ENCODE results near the gene U2AF1L4.
A peak's percentile ranks its signal among the peaks of the same experiment; 100 is the strongest.

U2AF1L4 gene

GRCh38 chr19:35745328-35746086 lies at the start of gene U2AF1L4, which contains the start of gene PSENEN:
Gene U2AF1L4 (minus strand): TSS chr19:35745418. CDS start chr19:35745391, 27 bp downstream.
Gene PSENEN (plus strand): TSS chr19:35745651. CDS start chr19:35745931, 280 bp downstream.
- DNase-seq: peak; percentile 99

DNA sequence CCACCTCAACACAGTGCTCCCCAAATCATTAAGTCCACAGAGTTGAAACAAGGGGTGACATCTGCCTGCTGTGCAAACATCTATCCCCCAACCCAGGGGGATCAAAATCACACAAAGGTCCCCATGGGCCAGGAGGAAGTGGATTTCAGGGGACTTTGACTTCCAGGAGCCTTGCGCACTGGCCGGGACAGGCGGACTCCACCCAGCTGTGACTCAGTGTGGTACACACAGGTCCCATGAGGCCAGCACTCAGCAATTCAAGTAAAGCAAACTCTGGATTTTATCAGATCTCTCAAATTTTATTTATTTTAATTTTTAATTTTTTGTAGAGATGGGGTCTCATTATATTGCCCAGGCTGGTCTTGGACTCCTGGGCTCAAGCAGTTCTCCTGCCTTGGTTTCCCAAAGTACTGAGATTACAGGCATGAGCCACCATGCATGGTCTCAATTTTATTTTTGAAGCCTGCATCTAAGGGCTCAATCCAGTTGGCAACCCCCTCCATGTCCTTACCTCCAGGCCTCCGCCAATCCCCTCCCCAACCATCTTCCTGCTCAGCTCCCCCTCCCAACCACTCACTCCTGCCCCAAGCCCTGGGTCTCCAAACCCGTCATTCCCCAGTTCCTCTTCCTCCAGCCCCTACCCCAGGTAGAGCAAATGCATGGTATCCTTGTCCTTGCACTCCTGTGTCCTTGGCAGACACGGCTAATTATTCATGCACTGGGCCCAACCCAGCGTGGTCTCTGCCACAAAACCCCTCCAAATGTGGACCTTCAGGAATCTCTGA lies 48.4 kb upstream of the U2AF1L4 start:
- no peak for DNase-seq

DNA sequence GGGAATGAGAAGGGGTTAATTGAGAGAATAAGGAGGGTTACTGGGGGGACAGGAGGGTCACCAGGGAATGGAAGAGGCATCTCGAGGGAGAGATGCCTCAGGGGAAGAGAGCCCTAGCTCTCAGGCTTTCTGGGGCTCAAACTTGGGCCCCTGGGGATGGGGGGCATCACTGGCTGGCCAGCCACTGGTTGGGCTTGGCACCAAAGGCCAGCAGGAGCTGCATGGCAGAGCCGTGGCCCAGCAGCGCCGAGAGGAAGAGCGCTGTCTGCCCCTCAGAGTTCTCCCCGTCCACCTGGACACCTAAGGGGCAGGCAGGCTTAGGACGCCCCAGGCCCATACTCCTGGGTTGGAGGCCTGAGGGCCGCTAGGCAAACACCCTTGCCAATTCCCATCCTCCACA lies 47.7 kb upstream of the U2AF1L4 start:
- no peak for DNase-seq

GRCh38 chr19:35792312-35792711 lies 47.1 kb upstream of the U2AF1L4 start:
- no peak for DNase-seq

GRCh38 chr19:35791814-35792279 lies 46.6 kb upstream of the U2AF1L4 start:
- DNase-seq: no peak

- no peak for DNase-seq
These were observed 46.0 kb upstream of the U2AF1L4 start for GRCh38 chr19:35790981-35791813.

GRCh38 chr19:35789978-35790944 lies 45.0 kb upstream of the U2AF1L4 start:
- no peak for DNase-seq

GRCh38 chr19:35789195-35789977 lies 44.2 kb upstream of the U2AF1L4 start:
- DNase-seq: no peak

GRCh38 chr19:35788205-35788960 lies 43.2 kb upstream of the U2AF1L4 start:
- no peak for DNase-seq

DNA sequence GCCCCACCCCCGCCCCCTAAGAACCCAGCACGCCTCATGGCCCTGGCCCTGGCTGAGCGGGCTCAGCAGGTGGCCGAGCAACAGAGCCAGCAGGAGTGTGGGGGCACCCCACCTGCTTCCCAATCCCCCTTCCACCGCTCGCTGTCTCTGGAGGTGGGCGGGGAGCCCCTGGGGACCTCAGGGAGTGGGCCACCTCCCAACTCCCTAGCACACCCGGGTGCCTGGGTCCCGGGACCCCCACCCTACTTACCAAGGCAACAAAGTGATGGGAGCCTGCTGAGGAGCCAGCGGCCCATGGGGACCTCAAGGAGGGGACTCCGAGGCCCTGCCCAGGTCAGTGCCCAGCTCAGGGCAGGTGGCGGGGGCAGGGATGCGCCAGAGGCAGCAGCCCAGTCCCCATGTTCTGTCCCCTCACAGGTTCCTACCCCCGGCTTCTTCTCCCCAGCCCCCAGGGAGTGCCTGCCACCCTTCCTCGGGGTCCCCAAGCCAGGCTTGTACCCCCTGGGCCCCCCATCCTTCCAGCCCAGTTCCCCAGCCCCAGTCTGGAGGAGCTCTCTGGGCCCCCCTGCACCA lies 42.1 kb upstream of the U2AF1L4 start:
- no peak for DNase-seq

- DNase-seq: no peak
These were observed 41.3 kb upstream of the U2AF1L4 start for GRCh38 chr19:35786299-35787160.

GRCh38 chr19:35785339-35785627 lies 40.1 kb upstream of the U2AF1L4 start:
- DNase-seq: no peak

DNA sequence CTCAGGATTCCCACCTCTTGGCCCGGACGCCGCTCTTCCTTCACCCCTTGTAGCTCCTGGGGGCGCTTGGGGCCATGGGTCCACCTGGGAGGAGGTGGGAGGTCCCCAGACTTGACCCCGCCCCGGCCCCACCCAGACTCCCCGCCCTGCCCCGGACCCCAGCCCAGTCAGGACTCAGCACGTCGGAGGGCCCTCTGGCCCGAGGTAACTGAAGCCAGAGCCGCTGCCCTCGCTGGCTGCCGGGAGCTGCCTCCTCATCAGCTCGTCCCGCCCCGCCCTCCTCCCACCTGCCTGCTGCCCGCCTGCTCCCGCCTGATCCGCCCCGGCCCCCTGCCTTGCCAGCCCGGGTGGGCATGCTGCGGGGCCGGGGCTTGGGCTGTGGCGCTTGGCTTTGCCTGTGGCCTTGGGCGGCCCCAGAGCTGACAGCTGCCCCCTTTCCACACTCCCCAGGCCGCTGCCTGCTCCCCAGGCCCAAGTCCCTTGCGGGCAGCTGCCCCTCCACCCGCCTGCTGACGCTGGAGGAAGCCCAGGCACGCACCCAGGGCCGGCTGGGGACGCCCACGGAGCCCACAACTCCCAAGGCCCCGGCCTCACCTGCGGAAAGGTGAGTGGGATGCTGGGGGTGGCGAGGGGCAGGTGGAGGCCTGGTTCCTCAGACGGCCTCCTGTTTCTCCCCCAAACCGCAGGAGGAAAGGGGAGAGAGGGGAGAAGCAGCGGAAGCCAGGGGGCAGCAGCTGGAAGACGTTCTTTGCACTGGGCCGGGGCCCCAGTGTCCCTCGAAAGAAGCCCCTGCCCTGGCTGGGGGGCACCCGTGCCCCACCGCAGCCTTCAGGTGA lies 39.5 kb upstream of the U2AF1L4 start:
- no peak for DNase-seq

GRCh38 chr19:35783469-35784434 lies 38.5 kb upstream of the U2AF1L4 start:
- no peak for DNase-seq

DNA sequence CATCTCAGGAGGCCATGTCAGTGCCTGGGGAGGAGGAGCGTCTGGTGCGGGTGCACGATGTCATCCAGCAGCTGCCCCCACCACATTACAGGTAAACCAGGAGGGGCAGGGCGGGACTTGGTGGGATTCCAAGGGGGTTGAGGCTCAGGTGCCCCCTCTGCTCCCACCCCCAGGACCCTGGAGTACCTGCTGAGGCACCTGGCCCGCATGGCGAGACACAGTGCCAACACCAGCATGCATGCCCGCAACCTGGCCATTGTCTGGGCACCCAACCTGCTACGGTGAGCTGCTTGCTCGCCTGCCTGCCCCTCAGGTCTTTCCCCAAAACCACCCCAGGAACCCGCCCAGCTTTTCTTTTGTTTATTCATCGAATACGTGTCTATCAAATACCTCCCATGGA lies 37.4 kb upstream of the U2AF1L4 start:
- DNase-seq: no peak

DNA sequence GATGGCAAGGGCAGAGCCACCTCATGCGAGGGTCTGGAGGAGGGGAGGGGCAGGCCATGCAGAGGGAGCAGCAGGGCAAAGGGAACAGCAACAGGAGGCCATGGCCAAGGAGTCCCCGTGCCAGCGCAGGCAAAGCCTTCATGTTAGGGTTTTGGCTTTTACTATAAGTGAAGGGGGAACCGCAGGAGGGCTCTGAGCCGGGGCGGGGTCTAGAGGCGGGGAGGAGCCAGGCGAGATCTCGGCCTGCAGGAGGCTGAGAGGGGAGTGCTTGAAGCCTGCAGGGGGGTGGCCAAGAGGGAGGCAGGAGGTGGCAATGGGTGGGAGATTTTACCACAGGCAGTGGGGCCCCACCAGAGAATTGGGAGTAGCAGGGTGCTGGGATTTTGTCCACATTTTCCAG lies 36.4 kb upstream of the U2AF1L4 start:
- DNase-seq: no peak

- no peak for DNase-seq
These were observed 35.5 kb upstream of the U2AF1L4 start for GRCh38 chr19:35780717-35781116.
